Omental fat pad (tissue), 4 donors: ENCODE results near the gene VPS41. TPM values are rescaled to one million over a fixed set of nuclear protein-coding genes. Genes with fewer than 3 reads are reported as not detected.

ENCODE experiments used
- ATAC-seq: fragments of 150-250 bp; one replicate; pipeline ENCODE4 v1.9.1; 2016; ENCODE audit warnings: mild to moderate bottlenecking, moderate library complexity; ENCODE audit not compliant: low FRiP score
- DNase-seq: peaks from one replicate; pipeline ENCODE4 v3.0.0-alpha.2; 2019; ENCODE audit warnings: low spot score
- total RNA-seq, 4 donors: library from RNA; depleted of rRNA; stranded (reverse); fragments of >200 nt; gene quantifications; one replicate each; pipeline ENCODE4 v1.1.0, GENCODE V29; 2016
- TF ChIP-seq, protein P1 (sequence below), 3 donors: fragments of 450-650 bp; IDR thresholded peaks; one replicate each; pipeline ENCODE4 v1.5.1; 2016 to 2017; ENCODE audit warnings: antibody characterized with exemption in 3 of 3, mild to moderate bottlenecking in 3 of 3, moderate library complexity in 2 of 3

The VPS41 gene
- total RNA-seq, 4 donors from 2014 or later, result 28.9 to 44.9 (median 33.4) TPM

DNA sequence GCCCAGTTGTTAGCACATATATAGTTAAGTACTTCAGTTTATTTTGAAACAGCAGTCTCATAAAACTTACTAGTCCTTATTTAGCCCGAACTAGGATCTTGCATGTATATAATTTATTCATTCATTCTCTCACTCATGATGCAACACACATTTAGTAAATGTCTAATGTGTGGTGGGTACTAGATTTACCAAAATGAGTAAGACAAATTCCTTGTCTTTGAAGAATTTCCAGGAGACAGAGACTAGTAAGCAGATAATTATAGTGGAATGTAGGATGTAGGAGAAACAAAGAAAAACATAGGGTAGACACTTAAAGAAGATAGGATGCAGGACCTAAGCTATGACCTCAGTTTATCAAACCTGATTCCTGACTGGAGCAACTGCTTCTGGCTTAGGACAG is 157.6 kb downstream of the VPS41 start:
- no peak for ATAC-seq
- TF ChIP-seq, protein P1, sequence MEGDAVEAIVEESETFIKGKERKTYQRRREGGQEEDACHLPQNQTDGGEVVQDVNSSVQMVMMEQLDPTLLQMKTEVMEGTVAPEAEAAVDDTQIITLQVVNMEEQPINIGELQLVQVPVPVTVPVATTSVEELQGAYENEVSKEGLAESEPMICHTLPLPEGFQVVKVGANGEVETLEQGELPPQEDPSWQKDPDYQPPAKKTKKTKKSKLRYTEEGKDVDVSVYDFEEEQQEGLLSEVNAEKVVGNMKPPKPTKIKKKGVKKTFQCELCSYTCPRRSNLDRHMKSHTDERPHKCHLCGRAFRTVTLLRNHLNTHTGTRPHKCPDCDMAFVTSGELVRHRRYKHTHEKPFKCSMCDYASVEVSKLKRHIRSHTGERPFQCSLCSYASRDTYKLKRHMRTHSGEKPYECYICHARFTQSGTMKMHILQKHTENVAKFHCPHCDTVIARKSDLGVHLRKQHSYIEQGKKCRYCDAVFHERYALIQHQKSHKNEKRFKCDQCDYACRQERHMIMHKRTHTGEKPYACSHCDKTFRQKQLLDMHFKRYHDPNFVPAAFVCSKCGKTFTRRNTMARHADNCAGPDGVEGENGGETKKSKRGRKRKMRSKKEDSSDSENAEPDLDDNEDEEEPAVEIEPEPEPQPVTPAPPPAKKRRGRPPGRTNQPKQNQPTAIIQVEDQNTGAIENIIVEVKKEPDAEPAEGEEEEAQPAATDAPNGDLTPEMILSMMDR (IDR thresholded peaks at IDR 0.05), result no peak

DNA sequence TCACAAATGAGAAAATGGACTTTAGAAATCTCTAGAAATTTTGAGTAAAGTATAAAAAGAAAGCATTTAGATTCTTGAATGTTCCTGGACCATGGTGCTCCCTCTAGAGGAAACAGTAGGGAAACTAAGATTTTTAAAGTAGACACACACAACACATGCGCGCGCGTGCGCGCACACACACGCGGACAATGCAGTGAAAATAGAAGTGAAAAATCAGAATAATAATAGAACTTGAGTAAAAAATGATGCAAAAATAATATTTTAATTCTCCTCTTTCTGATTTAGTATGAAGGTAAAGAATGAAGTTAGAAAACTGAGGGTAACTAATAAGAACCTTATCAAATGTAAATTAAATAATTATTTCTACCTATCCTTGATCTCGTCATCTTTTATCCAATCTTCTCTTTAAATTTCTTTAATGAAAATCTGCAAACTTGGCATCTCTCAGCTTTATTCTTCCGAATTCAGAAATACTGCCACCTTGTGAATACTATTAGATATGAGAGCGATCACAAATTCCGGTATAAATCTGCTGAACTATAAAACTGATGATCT is 160.9 kb downstream of the VPS41 start:
- DNase-seq, result no peak
- TF ChIP-seq, protein P1 (IDR thresholded peaks at IDR 0.05), result no peak
- no peak for ATAC-seq

More for the DNA sequence above, 157.6 kb downstream of the VPS41 start:
- no peak for DNase-seq

DNA sequence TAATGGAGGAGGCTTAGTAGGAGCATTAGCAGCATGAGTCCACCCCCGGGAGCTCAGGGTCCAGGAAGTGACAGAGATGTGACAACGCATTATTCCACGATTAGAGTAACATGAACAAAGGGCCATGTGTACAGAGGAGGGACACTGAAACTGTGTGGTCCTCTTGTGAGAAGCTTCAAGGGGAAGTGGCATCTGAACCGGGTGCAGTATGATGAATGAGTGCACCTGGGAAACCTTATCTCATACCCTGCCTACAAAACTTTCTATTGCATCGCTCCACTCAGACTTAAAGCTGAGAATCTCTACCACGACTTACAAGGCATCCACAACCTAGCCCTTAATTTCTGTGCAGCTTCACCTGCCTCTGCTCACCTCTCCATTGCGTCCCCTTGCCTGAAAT is 162.6 kb downstream of the VPS41 start:
- no peak for ATAC-seq
- no peak for DNase-seq
- TF ChIP-seq, protein P1 (IDR thresholded peaks at IDR 0.05), result no peak

DNA sequence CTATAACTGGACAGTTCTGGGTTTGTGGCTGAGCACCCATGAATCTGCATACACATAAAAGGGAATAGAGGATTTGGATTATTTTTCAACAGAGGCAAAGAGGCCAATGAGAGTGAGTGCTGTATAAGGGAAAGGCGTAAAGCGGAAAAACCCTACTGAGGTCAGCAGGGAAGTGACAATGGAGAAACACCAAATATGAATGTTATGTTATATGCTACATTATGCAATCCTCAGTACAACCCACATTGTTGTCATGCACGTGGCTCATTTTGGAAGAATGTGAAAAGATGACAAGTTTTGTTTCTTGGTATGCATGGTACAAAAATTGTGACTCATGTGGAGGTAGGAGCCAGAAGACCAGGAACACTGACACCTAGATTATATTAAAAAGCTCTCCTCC is 164.2 kb downstream of the VPS41 start:
- ATAC-seq (no peak), DNase-seq (no peak)
- TF ChIP-seq, protein P1 (IDR thresholded peaks at IDR 0.05), result no peak

DNA sequence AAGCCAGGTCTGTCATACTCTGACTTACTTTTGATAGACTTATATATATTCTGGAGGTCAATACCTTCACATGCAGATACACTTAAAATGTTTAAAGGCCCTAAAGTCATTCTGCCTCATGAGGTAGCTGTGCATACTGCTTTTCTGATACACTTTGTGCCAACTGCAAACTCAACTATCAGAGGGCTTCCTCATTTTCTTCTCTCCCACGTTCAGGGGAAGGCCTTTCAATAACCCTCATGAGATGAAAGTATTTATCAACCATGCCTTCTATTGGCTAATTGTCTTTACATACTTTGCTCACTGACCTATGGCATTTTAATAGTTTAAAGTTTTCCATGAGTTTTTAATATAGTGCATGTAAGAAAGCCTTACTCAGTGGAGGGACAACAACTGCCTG is 165.1 kb downstream of the VPS41 start:
- TF ChIP-seq, protein P1 (IDR thresholded peaks at IDR 0.05), result no peak
- DNase-seq (no peak), ATAC-seq (no peak)

DNA sequence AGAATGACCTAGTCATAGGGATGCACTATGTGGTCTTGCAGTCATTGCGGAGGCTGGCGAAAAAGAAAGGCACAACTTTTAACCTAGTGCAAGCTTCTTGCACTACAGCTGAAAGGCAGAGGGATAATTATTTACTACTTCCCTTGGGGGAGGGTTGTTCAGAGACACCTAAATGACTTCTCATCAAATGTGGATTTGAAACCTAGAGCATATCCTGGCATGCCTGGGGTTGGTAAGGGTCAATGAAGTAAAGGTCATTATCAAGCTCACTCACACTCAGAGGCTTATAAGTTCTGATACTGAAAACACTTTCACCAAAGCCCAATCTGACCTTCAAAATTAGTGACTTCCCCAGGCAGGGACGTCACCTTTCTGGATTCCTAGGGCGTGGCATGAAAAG is 168.9 kb downstream of the VPS41 start:
- TF ChIP-seq, protein P1 (IDR thresholded peaks at IDR 0.05), result no peak

DNA sequence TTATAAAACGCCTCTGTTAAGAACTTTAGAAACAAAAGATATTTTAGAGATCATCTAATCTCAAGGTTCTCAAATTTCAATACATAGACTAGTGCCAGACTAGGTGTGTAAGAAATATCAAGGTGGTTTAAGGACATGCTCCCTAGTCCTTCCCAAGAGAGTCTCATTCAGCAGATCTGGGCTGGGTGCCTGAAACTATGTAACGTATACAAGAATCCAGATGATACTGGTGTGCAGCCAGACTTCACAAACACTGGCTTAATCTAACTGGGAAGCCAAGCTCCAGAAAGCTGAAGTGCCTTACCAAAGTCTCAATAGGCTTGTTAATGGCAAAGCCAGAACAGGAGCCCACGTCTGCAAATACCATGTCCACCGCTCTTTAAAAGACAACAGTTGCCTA is 172.9 kb downstream of the VPS41 start:
- TF ChIP-seq, protein P1 (IDR thresholded peaks at IDR 0.05), result no peak
- ATAC-seq, result no peak
- DNase-seq, result no peak

More for the DNA sequence above, 168.9 kb downstream of the VPS41 start:
- no peak for ATAC-seq
- no peak for DNase-seq
